Osteoblast (primary cell): ENCODE data around the gene CEP112. TPM values are rescaled to one million over a fixed set of nuclear protein-coding genes. Genes with fewer than 3 reads are reported as not detected.
A peak's percentile ranks its signal among the peaks of the same experiment; 100 is the strongest.

ENCODE experiments used
- DNase-seq: peaks from one replicate; pipeline ENCODE4 v3.0.0; 2011; ENCODE audit warnings: low spot score, mixed read lengths; ENCODE audit not compliant: insufficient read length; ENCODE audit errors: missing footprints
- H2AFZ ChIP-seq: 2 replicates; pipeline ENCODE4 v1.6.0; 2011; ENCODE audit warnings: mild to moderate bottlenecking, low read length
- H3K27ac ChIP-seq: 2 replicates; pipeline ENCODE4 v1.5.1; 2011; ENCODE audit warnings: mild to moderate bottlenecking, low read depth, low read length, moderate library complexity
- H3K27me3 ChIP-seq: 2 replicates; pipeline ENCODE4 v1.6.0; 2012; ENCODE audit warnings: mild to moderate bottlenecking, control low read depth, inconsistent platforms, low read length, moderate library complexity; ENCODE audit not compliant: insufficient read depth
- H3K36me3 ChIP-seq: 2 replicates; pipeline ENCODE4 v1.5.1; 2011; ENCODE audit warnings: mild to moderate bottlenecking, low read length, control low read depth, moderate library complexity; ENCODE audit not compliant: insufficient read depth
- H3K4me1 ChIP-seq: 2 replicates; pipeline ENCODE4 v1.5.1; 2011; ENCODE audit warnings: mild to moderate bottlenecking, low read length, control low read depth, moderate library complexity; ENCODE audit not compliant: insufficient read depth
- H3K4me2 ChIP-seq: 2 replicates; pipeline ENCODE4 v1.6.0; 2011; ENCODE audit warnings: mild to moderate bottlenecking, low read length; ENCODE audit not compliant: insufficient read depth
- H3K4me3 ChIP-seq: fragments of 200-600 bp; sonication (generic); 3 replicates; pipeline ENCODE4 v1.5.1; 2012; ENCODE audit warnings: mild to moderate bottlenecking, low read length, inconsistent platforms; ENCODE audit not compliant: insufficient read depth
- H3K79me2 ChIP-seq: 2 replicates; pipeline ENCODE4 v1.6.0; 2012; ENCODE audit warnings: mild to moderate bottlenecking, low read length, control low read depth, inconsistent platforms; ENCODE audit not compliant: insufficient read depth
- H3K9me3 ChIP-seq: 2 replicates; pipeline ENCODE4 v1.5.1; 2011; ENCODE audit warnings: low read depth, low read length, control low read depth
- H4K20me1 ChIP-seq: 2 replicates; pipeline ENCODE4 v1.6.0; 2012; ENCODE audit warnings: mild to moderate bottlenecking, low read length, control low read depth; ENCODE audit not compliant: insufficient read depth
- total RNA-seq: library from RNA; depleted of rRNA; stranded (reverse); fragments of >200 nt; gene quantifications from 2 replicates; pipeline ENCODE4 v1.2.3, GENCODE V29; 2012
- TF ChIP-seq, protein P1 (sequence below): IDR thresholded peaks from 2 replicates; pipeline ENCODE4 v1.5.1; 2011; ENCODE audit warnings: mild to moderate bottlenecking, low read depth, low read length, moderate library complexity; ENCODE audit errors: extremely low read depth

The CEP112 gene
- total RNA-seq, 1 donor, result 8.3 TPM

DNA sequence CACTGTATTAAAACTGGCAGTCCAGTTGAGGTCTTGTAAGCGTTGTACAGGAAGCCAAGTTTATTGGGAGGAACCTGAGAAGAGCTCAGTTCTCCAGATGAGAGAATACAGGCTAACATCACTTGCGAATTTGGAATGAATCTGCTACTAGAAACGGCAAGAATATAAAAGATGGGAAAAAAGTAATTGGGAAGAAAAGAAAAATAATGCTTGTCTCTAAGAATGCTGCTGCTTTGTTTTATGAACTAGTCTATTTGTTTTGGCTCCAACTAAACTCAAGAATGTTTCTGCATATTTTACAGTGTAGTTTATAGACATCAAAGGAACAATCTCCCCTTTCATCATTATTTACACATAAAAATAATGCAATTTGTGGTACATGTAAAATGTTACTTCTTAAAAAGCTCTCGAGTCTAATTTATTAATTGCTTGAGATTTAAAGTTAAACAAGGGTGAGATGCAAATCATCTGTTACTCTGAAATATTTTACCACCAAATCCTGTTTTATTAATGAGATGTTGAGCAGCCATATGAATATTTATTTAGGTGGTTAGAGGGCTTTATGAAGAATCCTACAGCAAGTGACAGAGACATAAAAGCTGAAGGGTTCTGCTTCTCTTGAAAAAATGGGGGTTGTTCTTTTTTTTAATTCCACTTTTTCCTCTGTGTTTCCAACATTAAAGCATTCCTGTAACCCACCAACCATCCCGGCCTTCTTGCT is 468.3 kb downstream of the CEP112 start:
- H3K9me3 ChIP-seq, result no peaks in the 10 kb centered on the region
- no peaks in the 10 kb centered on the region for H3K36me3 ChIP-seq
- no peak overlapping the region for H2AFZ ChIP-seq
- DNase-seq, result peak; percentile 42
- peak overlapping the region; percentile 20 for H3K4me2 ChIP-seq
- no peaks in the 10 kb centered on the region for H3K79me2 ChIP-seq
- H4K20me1 ChIP-seq, result no peaks in the 10 kb centered on the region
- no peak overlapping the region for H3K27ac ChIP-seq
- no peaks in the 10 kb centered on the region for H3K27me3 ChIP-seq
- H3K4me3 ChIP-seq, result no peak overlapping the region
- TF ChIP-seq, protein P1, sequence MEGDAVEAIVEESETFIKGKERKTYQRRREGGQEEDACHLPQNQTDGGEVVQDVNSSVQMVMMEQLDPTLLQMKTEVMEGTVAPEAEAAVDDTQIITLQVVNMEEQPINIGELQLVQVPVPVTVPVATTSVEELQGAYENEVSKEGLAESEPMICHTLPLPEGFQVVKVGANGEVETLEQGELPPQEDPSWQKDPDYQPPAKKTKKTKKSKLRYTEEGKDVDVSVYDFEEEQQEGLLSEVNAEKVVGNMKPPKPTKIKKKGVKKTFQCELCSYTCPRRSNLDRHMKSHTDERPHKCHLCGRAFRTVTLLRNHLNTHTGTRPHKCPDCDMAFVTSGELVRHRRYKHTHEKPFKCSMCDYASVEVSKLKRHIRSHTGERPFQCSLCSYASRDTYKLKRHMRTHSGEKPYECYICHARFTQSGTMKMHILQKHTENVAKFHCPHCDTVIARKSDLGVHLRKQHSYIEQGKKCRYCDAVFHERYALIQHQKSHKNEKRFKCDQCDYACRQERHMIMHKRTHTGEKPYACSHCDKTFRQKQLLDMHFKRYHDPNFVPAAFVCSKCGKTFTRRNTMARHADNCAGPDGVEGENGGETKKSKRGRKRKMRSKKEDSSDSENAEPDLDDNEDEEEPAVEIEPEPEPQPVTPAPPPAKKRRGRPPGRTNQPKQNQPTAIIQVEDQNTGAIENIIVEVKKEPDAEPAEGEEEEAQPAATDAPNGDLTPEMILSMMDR, result no peak
- H3K4me1 ChIP-seq, result peaks cover 10% of the 10 kb centered on the region

DNA sequence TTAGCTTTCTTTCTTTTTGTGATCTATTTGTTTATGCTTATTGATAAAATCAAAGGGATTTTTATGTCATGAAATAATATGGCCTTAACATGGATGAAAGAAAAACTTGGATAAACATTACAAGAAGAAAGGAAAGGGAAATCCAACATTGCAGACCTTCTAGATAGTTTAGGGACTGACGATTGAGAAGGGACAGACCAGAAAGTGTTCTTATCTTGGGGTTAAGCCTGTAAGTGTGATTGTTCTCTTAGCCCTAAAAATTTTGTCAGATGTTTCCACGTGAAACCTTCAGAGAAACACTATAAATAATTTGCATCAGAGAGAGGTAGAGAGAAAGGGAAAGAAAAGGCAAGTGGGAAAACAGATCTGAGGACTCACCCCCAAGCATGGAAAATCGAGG is 473.3 kb downstream of the CEP112 start:
- Histone ChIP-seq H3K27me3 (no peaks in the 10 kb centered on the region), H3K4me2 (no peak overlapping the region), H3K79me2 (no peaks in the 10 kb centered on the region), H3K4me1 (peaks cover 5% of the 10 kb centered on the region), H3K36me3 (no peaks in the 10 kb centered on the region), H2AFZ (no peak overlapping the region), H3K27ac (no peak overlapping the region), H3K4me3 (no peak overlapping the region), H3K9me3 (no peaks in the 10 kb centered on the region), H4K20me1 (no peaks in the 10 kb centered on the region)
- DNase-seq, result no peak
- TF ChIP-seq, protein P1, result no peak

DNA sequence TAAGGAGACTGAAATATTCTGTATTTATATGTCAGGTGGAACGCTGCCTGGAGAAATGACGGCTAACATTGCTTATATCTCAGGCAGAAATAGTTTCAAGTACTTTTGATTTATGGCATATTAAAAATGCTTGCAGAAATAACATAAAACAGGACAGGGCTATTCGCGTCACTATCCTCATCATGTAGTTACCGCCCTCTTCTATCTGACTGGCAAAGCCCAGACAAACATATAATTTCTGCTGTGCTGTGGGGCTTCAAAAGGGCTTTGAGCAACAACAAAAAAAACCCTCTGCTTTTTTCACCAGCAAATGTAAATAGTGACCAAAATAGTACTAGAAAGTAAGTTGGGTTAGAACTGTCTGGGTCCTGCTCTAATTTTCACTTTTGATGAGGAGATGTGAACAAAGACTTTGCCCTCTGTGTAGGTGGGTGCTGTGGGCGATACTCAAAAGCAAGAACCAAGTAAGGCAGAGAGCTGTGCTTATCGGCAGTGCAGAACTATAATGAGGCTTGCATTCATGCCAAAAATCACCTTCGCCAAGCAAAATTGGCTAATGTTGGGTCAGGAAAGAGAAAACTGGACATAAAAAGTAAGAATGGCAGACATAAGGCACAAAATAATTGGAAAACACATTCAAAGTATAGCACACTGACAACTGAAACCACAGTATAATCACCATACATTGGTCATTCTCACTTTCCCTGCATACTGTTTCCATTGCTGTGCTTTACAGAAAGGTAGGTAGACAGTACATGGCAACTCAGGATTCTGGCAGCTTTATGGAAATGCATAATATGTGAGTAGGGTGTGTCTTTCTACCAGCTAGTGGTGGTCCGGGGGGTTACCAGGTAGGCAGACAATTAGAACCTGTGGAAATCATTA is 479.3 kb downstream of the CEP112 start:
- Histone ChIP-seq H3K9me3 (no peaks in the 10 kb centered on the region), H3K27me3 (no peaks in the 10 kb centered on the region), H4K20me1 (no peaks in the 10 kb centered on the region), H2AFZ (no peak overlapping the region), H3K4me3 (no peak overlapping the region), H3K36me3 (no peaks in the 10 kb centered on the region), H3K4me1 (no peaks in the 10 kb centered on the region), H3K79me2 (no peaks in the 10 kb centered on the region), H3K27ac (no peak overlapping the region), H3K4me2 (no peak overlapping the region)
- no peak for DNase-seq
- TF ChIP-seq, protein P1, result no peak
